Measurements from ENCODE around the gene POLRMT.
A peak's percentile ranks its signal among the peaks of the same experiment; 100 is the strongest.

Gene POLRMT

DNA sequence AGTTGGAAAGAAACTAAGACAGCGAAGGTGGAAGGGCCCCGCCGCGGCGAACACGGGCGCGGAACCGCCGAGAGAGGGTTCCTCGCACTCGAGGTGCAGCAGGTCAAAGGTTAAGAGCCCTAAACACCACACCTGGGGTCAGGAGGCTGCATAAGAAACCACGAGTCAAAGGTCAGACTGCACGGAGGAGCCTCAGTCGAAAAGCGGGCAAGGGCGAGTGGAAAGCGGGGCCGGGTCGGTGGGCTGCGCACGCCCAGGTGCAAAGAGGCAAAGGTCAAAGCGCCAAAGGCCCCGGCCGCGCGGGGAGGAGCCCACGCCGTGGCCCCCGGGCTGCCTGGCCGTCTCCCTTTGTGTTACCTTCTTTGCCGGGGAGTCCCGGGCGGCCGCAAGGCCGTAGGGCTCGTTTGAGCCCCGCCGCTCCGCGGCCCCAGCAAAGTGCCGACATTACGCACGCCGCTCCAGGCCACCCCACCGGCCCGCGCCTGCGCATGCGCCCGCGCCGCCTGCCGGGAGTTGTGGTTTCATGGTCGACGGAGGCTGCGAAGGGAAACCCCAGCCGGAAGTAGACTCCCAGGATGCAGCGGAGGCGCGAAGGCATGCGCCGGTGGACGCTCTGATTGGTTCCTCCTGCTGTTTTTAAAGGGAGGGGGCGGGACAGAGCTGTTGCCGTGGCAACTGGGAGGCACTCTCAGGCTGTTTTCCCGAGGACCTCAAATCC lies at the start of gene POLRMT:
Gene POLRMT (minus strand): TSS at position 470 of the 718 bp plus-strand sequence. CDS start 25 bp downstream, at position 445.
- Histone ChIP-seq H2AFZ (ENCODE audit: low read depth) (peak within 1 kb of the TSS; percentile 71), H3K4me3 (IDR thresholded peaks at IDR 0.05; ENCODE audit: insufficient read depth, low read depth, low read length) (no peak within 1 kb of the TSS), H3K27me3 (ENCODE audit: insufficient read depth, low read depth) (no peaks in the 10 kb centered on the region), H3K4me2 (peak within 1 kb of the TSS; percentile 84), H4K20me1 (ENCODE audit: insufficient read depth) (no peaks in the 10 kb centered on the region), H3K79me2 (ENCODE audit: insufficient read depth, low read depth) (peaks cover 20% of the 10 kb centered on the region), H3K27ac (peak within 1 kb of the TSS; percentile 61), H3K4me1 (ENCODE audit: low read depth, poor library complexity, severe bottlenecking) (peaks cover 11% of the 10 kb centered on the region), H3K36me3 (ENCODE audit: insufficient read depth) (no peaks in the 10 kb centered on the region), H3K9ac (peak within 1 kb of the TSS; percentile 61)
- TF ChIP-seq, protein P1, sequence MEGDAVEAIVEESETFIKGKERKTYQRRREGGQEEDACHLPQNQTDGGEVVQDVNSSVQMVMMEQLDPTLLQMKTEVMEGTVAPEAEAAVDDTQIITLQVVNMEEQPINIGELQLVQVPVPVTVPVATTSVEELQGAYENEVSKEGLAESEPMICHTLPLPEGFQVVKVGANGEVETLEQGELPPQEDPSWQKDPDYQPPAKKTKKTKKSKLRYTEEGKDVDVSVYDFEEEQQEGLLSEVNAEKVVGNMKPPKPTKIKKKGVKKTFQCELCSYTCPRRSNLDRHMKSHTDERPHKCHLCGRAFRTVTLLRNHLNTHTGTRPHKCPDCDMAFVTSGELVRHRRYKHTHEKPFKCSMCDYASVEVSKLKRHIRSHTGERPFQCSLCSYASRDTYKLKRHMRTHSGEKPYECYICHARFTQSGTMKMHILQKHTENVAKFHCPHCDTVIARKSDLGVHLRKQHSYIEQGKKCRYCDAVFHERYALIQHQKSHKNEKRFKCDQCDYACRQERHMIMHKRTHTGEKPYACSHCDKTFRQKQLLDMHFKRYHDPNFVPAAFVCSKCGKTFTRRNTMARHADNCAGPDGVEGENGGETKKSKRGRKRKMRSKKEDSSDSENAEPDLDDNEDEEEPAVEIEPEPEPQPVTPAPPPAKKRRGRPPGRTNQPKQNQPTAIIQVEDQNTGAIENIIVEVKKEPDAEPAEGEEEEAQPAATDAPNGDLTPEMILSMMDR (conservative IDR thresholded peaks at IDR 0.05; ENCODE audit: low read depth, low read length) = no peak

- TF ChIP-seq, protein P1 (conservative IDR thresholded peaks at IDR 0.05; ENCODE audit: low read depth, low read length) = no peak
- H3K9ac ChIP-seq = no peak overlapping the region
- H3K4me2 ChIP-seq = no peak overlapping the region
- no peak overlapping the region for H2AFZ ChIP-seq (ENCODE audit: low read depth)
- H4K20me1 ChIP-seq (ENCODE audit: insufficient read depth) = no peaks in the 10 kb centered on the region
- H3K4me1 ChIP-seq (ENCODE audit: low read depth, poor library complexity, severe bottlenecking) = peaks cover 7% of the 10 kb centered on the region
- H3K79me2 ChIP-seq (ENCODE audit: insufficient read depth, low read depth) = no peaks in the 10 kb centered on the region
- H3K36me3 ChIP-seq (ENCODE audit: insufficient read depth) = no peaks in the 10 kb centered on the region
- no peak overlapping the region for H3K27ac ChIP-seq
- H3K4me3 ChIP-seq (IDR thresholded peaks at IDR 0.05; ENCODE audit: insufficient read depth, low read depth, low read length) = no peak overlapping the region
- H3K27me3 ChIP-seq (ENCODE audit: insufficient read depth, low read depth) = peaks cover 26% of the 10 kb centered on the region; the same call in 1 of the 2 replicates
Measured at GRCh38 chr19:682678-683320, 49.5 kb upstream of the POLRMT start.

- no peaks in the 10 kb centered on the region for H3K79me2 ChIP-seq (ENCODE audit: insufficient read depth, low read depth)
- H4K20me1 ChIP-seq (ENCODE audit: insufficient read depth) = no peaks in the 10 kb centered on the region
- H3K36me3 ChIP-seq (ENCODE audit: insufficient read depth) = no peaks in the 10 kb centered on the region
- no peak overlapping the region for H3K27ac ChIP-seq
- no peak overlapping the region for H3K4me3 ChIP-seq (IDR thresholded peaks at IDR 0.05; ENCODE audit: insufficient read depth, low read depth, low read length)
- peaks cover 20% of the 10 kb centered on the region for H3K27me3 ChIP-seq (ENCODE audit: insufficient read depth, low read depth)
- no peak overlapping the region for H3K9ac ChIP-seq
- H2AFZ ChIP-seq (ENCODE audit: low read depth) = 0 out of 2 replicates have a peak overlapping the region, but pooled peaks have one; percentile 57
- TF ChIP-seq, protein P1 (conservative IDR thresholded peaks at IDR 0.05; ENCODE audit: low read depth, low read length) = no peak
- peaks cover 10% of the 10 kb centered on the region for H3K4me1 ChIP-seq (ENCODE audit: low read depth, poor library complexity, severe bottlenecking)
- H3K4me2 ChIP-seq = 0 out of 2 replicates have a peak overlapping the region, but pooled peaks have one; percentile 29
Measured at GRCh38 chr19:681029-682019, 48.0 kb upstream of the POLRMT start.

Data from KMS-11 (cell line).